Measurements from ENCODE around the gene ATP6V0E2.

Gene ATP6V0E2

GRCh38 chr7:149873970-149874643, 338 bp downstream of the ATP6V0E2 start:
- no peaks in the 10 kb centered on the region for H3K79me2 ChIP-seq (ENCODE audit: low read length)
- no peaks in the 10 kb centered on the region for H3K36me3 ChIP-seq (replicated peaks; ENCODE audit: low read depth, low read length)
- H3K9me3 ChIP-seq (ENCODE audit: insufficient read depth, low read length) = no peaks in the 10 kb centered on the region
- H3K4me1 ChIP-seq (ENCODE audit: low read length) = peaks cover 10% of the 10 kb centered on the region; the same call in 1 of the 2 replicates
- no peaks in the 10 kb centered on the region for H3K27me3 ChIP-seq (ENCODE audit: low read depth, low read length)
- peak overlapping the region; percentile 91 for H3K4me3 ChIP-seq (ENCODE audit: low read length)
- peak overlapping the region; percentile 55 for H2AFZ ChIP-seq (ENCODE audit: low read depth, low read length)
- no peak overlapping the region for H3K27ac ChIP-seq (ENCODE audit: low read length)
- TF ChIP-seq CTCF (IDR thresholded peaks at IDR 0.05; ENCODE audit: low read depth, low read length) (no peak), EZH2phosphoT487 (IDR thresholded peaks at IDR 0.05; ENCODE audit: low read depth) (no peak)
- peak overlapping the region; percentile 59 for H3K9ac ChIP-seq (ENCODE audit: low read length)
- peak overlapping the region; percentile 92 for H3K4me2 ChIP-seq (ENCODE audit: low read length)
- H4K20me1 ChIP-seq (ENCODE audit: insufficient read depth, low read length) = no peaks in the 10 kb centered on the region

- H3K36me3 ChIP-seq (replicated peaks; ENCODE audit: low read depth, low read length) = no peaks in the 10 kb centered on the region
- TF ChIP-seq EZH2phosphoT487 (IDR thresholded peaks at IDR 0.05; ENCODE audit: low read depth) (no peak), CTCF (IDR thresholded peaks at IDR 0.05; ENCODE audit: low read depth, low read length) (no peak)
- no peaks in the 10 kb centered on the region for H3K9me3 ChIP-seq (ENCODE audit: insufficient read depth, low read length)
- H3K9ac ChIP-seq (ENCODE audit: low read length) = 0 out of 2 replicates have a peak overlapping the region, but pooled peaks have one; percentile 59
- H2AFZ ChIP-seq (ENCODE audit: low read depth, low read length) = peak overlapping the region; percentile 55; the same call in 1 of the 2 replicates
- H3K4me1 ChIP-seq (ENCODE audit: low read length) = peaks cover 10% of the 10 kb centered on the region; the same call in 1 of the 2 replicates
- H3K79me2 ChIP-seq (ENCODE audit: low read length) = no peaks in the 10 kb centered on the region
- H3K4me3 ChIP-seq (ENCODE audit: low read length) = peak overlapping the region; percentile 91
- no peaks in the 10 kb centered on the region for H3K27me3 ChIP-seq (ENCODE audit: low read depth, low read length)
- no peak overlapping the region for H3K27ac ChIP-seq (ENCODE audit: low read length)
- no peaks in the 10 kb centered on the region for H4K20me1 ChIP-seq (ENCODE audit: insufficient read depth, low read length)
- H3K4me2 ChIP-seq (ENCODE audit: low read length) = peak overlapping the region; percentile 92
These were observed 867 bp downstream of the ATP6V0E2 start for GRCh38 chr7:149874644-149875028.

DNA sequence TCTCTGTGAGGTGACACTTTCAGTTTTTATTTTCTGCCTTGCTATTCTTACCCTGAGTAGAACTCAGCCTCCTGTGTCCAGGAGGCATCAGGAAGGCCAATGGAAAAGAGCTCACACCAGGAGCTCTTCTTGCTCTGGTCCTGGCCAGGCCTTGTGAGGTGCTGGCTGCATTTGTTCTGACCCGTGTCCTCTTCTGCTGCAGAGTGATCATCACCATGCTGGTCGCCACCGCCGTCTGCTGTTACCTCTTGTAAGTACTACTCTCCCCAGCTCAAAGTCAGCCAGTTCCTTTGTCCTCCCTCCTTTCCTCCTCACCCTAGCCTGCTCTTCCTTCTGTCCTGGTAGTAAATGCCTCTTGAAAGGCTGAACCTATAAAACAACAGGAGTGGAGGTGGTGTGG, 1.6 kb downstream of the ATP6V0E2 start:
- no peak overlapping the region for H3K4me3 ChIP-seq (ENCODE audit: low read length)
- no peak overlapping the region for H2AFZ ChIP-seq (ENCODE audit: low read depth, low read length)
- H3K4me1 ChIP-seq (ENCODE audit: low read length) = peaks cover 10% of the 10 kb centered on the region; the same call in 1 of the 2 replicates
- H3K4me2 ChIP-seq (ENCODE audit: low read length) = no peak overlapping the region
- TF ChIP-seq EZH2phosphoT487 (IDR thresholded peaks at IDR 0.05; ENCODE audit: low read depth) (no peak), CTCF (IDR thresholded peaks at IDR 0.05; ENCODE audit: low read depth, low read length) (no peak)
- H4K20me1 ChIP-seq (ENCODE audit: insufficient read depth, low read length) = no peaks in the 10 kb centered on the region
- no peaks in the 10 kb centered on the region for H3K27me3 ChIP-seq (ENCODE audit: low read depth, low read length)
- no peaks in the 10 kb centered on the region for H3K36me3 ChIP-seq (replicated peaks; ENCODE audit: low read depth, low read length)
- no peak overlapping the region for H3K9ac ChIP-seq (ENCODE audit: low read length)
- no peak overlapping the region for H3K27ac ChIP-seq (ENCODE audit: low read length)
- H3K9me3 ChIP-seq (ENCODE audit: insufficient read depth, low read length) = no peaks in the 10 kb centered on the region
- H3K79me2 ChIP-seq (ENCODE audit: low read length) = no peaks in the 10 kb centered on the region

GRCh38 chr7:149877890-149878522, 4.2 kb downstream of the ATP6V0E2 start:
- Histone ChIP-seq H3K27me3 (ENCODE audit: low read depth, low read length) (no peaks in the 10 kb centered on the region), H3K4me3 (ENCODE audit: low read length) (no peak overlapping the region), H3K9me3 (ENCODE audit: insufficient read depth, low read length) (no peaks in the 10 kb centered on the region), H3K79me2 (ENCODE audit: low read length) (no peaks in the 10 kb centered on the region), H3K4me1 (ENCODE audit: low read length) (peaks cover 6% of the 10 kb centered on the region; the same call in 1 of the 2 replicates), H3K36me3 (replicated peaks; ENCODE audit: low read depth, low read length) (no peaks in the 10 kb centered on the region), H4K20me1 (ENCODE audit: insufficient read depth, low read length) (no peaks in the 10 kb centered on the region), H3K4me2 (ENCODE audit: low read length) (no peak overlapping the region), H3K27ac (ENCODE audit: low read length) (no peak overlapping the region), H2AFZ (ENCODE audit: low read depth, low read length) (no peak overlapping the region), H3K9ac (ENCODE audit: low read length) (no peak overlapping the region)
- TF ChIP-seq EZH2phosphoT487 (IDR thresholded peaks at IDR 0.05; ENCODE audit: low read depth) (no peak), CTCF (IDR thresholded peaks at IDR 0.05; ENCODE audit: low read depth, low read length) (no peak)
